ENCODE data around the gene LYST.
A peak's percentile ranks its signal among the peaks of the same experiment; 100 is the strongest.

The LYST gene

GRCh38 chr1:235874261-235874660 lies 7.6 kb upstream of the LYST start:
- Histone ChIP-seq H3K27ac (peak overlapping the region; percentile 89), H3K27me3 (no peaks in the 10 kb centered on the region), H3K4me3 (ENCODE audit: low read depth in 1 of 2, low read length in 1 of 2) (no peak overlapping the region), H3K9me3 (no peaks in the 10 kb centered on the region), H3K36me3 (no peaks in the 10 kb centered on the region), H3K4me1 (ENCODE audit: control insufficient read depth in 1 of 2, insufficient read depth in 1 of 2, low read depth in 1 of 2, low read length in 1 of 2) (peaks cover 54 to 58% of the 10 kb centered on the region in 2 experiments)
- TF ChIP-seq CTCF (IDR thresholded peaks at IDR 0.05), result no peak

- Histone ChIP-seq H3K27me3 (no peaks in the 10 kb centered on the region), H3K36me3 (no peaks in the 10 kb centered on the region), H3K9me3 (no peaks in the 10 kb centered on the region), H3K4me3 (ENCODE audit: low read depth in 1 of 2, low read length in 1 of 2) (no peak overlapping the region), H3K27ac (no peak overlapping the region), H3K4me1 (ENCODE audit: control insufficient read depth in 1 of 2, insufficient read depth in 1 of 2, low read depth in 1 of 2, low read length in 1 of 2) (peaks cover 49 to 54% of the 10 kb centered on the region in 2 experiments)
- no peak for TF ChIP-seq CTCF (IDR thresholded peaks at IDR 0.05)
Observed at GRCh38 chr1:235873571-235873970, 6.9 kb upstream of the LYST start.

GRCh38 chr1:235873045-235873444 lies 6.3 kb upstream of the LYST start:
- no peak overlapping the region for H3K4me3 ChIP-seq (ENCODE audit: low read depth in 1 of 2, low read length in 1 of 2)
- H3K4me1 ChIP-seq (ENCODE audit: control insufficient read depth in 1 of 2, insufficient read depth in 1 of 2, low read depth in 1 of 2, low read length in 1 of 2), result peaks cover 49 to 54% of the 10 kb centered on the region in 2 experiments
- no peaks in the 10 kb centered on the region for H3K27me3 ChIP-seq
- H3K27ac ChIP-seq, result no peak overlapping the region
- no peaks in the 10 kb centered on the region for H3K9me3 ChIP-seq
- no peak for TF ChIP-seq CTCF (IDR thresholded peaks at IDR 0.05)
- H3K36me3 ChIP-seq, result no peaks in the 10 kb centered on the region

GRCh38 chr1:235872270-235872669 lies 5.6 kb upstream of the LYST start:
- H3K27ac ChIP-seq, result no peak overlapping the region

GRCh38 chr1:235867903-235868469 lies 1.3 kb upstream of the LYST start:
- no peaks in the 10 kb centered on the region for H3K27me3 ChIP-seq
- peaks cover 45 to 47% of the 10 kb centered on the region in 2 experiments for H3K4me1 ChIP-seq (ENCODE audit: control insufficient read depth in 1 of 2, insufficient read depth in 1 of 2, low read depth in 1 of 2, low read length in 1 of 2)
- peak overlapping the region; percentile 99 for H3K27ac ChIP-seq
- H3K4me3 ChIP-seq (ENCODE audit: low read depth in 1 of 2, low read length in 1 of 2), result peak overlapping the region; percentile 80 to 86
- TF ChIP-seq CTCF (IDR thresholded peaks at IDR 0.05), result no peak
- no peaks in the 10 kb centered on the region for H3K9me3 ChIP-seq
- no peaks in the 10 kb centered on the region for H3K36me3 ChIP-seq

More at GRCh38 chr1:235872270-235872669, 5.6 kb upstream of the LYST start:
- Histone ChIP-seq H3K27me3 (no peaks in the 10 kb centered on the region), H3K4me1 (ENCODE audit: control insufficient read depth in 1 of 2, insufficient read depth in 1 of 2, low read depth in 1 of 2, low read length in 1 of 2) (peaks cover 49 to 54% of the 10 kb centered on the region in 2 experiments), H3K4me3 (ENCODE audit: low read depth in 1 of 2, low read length in 1 of 2) (no peak overlapping the region), H3K36me3 (no peaks in the 10 kb centered on the region), H3K9me3 (no peaks in the 10 kb centered on the region)
- TF ChIP-seq CTCF (IDR thresholded peaks at IDR 0.05), result no peak

Data from neutrophil (primary cell).